Natural killer cell (primary cell): ENCODE data around the gene TICRR. TPM values are rescaled to one million over a fixed set of nuclear protein-coding genes. Genes with fewer than 3 reads are reported as not detected.

Source experiments
- ATAC-seq, 3 donors: fragments of 150-1000 bp in 2 of 3; fragments of 200-7000 bp in 1 of 3; cut with Tn5 transposase; 1 replicate in 1 of 3; 2 replicates in 2 of 3; pipeline ENCODE4 v1.10.0; 2021; ENCODE audit warnings: mild to moderate bottlenecking in 2 of 3, moderate library complexity in 2 of 3
- DNase-seq, 2 donors: peaks; one replicate each; pipeline versions ENCODE4 v3.0.0 to v3.0.0-alpha.2; 2013 to 2021; ENCODE audit warnings: mixed read lengths in 1 of 2
- H3K27ac ChIP-seq: one replicate; pipeline ENCODE4 v1.5.1; 2013; ENCODE audit warnings: mild to moderate bottlenecking, low read length
- H3K27me3 ChIP-seq: one replicate; pipeline ENCODE4 v1.6.1; 2013; ENCODE audit warnings: low read length; ENCODE audit not compliant: control insufficient read depth, insufficient read depth
- H3K36me3 ChIP-seq: one replicate; pipeline ENCODE4 v1.6.1; 2013; ENCODE audit warnings: low read length; ENCODE audit not compliant: control insufficient read depth, insufficient read depth
- H3K4me1 ChIP-seq: one replicate; pipeline ENCODE4 v1.6.1; 2013; ENCODE audit warnings: low read length; ENCODE audit not compliant: control insufficient read depth, insufficient read depth
- H3K4me3 ChIP-seq: one replicate; pipeline ENCODE4 v1.5.1; 2013; ENCODE audit warnings: low read length
- H3K9me3 ChIP-seq: one replicate; pipeline ENCODE4 v1.6.1; 2013; ENCODE audit warnings: low read length; ENCODE audit not compliant: control insufficient read depth, insufficient read depth
- H3K27ac Mint-ChIP-seq, 2 donors: one replicate each; pipeline ENCODE4 v1.8.0; 2022; ENCODE audit warnings: mild to moderate bottlenecking in 2 of 2, mixed read lengths in 2 of 2, moderate library complexity in 1 of 2
- H3K27me3 Mint-ChIP-seq, 2 donors: one replicate each; pipeline ENCODE4 v1.8.0; 2022; ENCODE audit warnings: low read depth in 2 of 2, mixed read lengths in 2 of 2
- H3K36me3 Mint-ChIP-seq: one replicate; pipeline ENCODE4 v1.8.0; 2022; ENCODE audit warnings: mixed read lengths
- H3K4me1 Mint-ChIP-seq, 2 donors: one replicate each; pipeline ENCODE4 v1.8.0; 2022; ENCODE audit warnings: mixed read lengths in 2 of 2
- H3K4me3 Mint-ChIP-seq: one replicate; pipeline ENCODE4 v1.8.0; 2022; ENCODE audit warnings: mild to moderate bottlenecking, moderate library complexity, mixed read lengths
- H3K9me3 Mint-ChIP-seq, 2 donors: one replicate each; pipeline ENCODE4 v1.8.0; 2022; ENCODE audit warnings: mixed read lengths in 2 of 2
- CTCF ChIP-seq: fragments of 200-600 bp; IDR thresholded peaks from one replicate; pipeline ENCODE4 v1.8.0; 2022; ENCODE audit warnings: antibody characterized with exemption
- WGBS: methylation state at CpG from one replicate; pipeline ENCODE4 v1.1.7; 2013; ENCODE audit warnings: missing lambda C conversion rate; ENCODE audit not compliant: insufficient coverage; 5-methylcytosine and 5-hydroxymethylcytosine counted together
- intact Hi-C: fragments of 100-400 bp; cut with micrococcal nuclease; formaldehyde crosslinking; loops from one replicate; pipeline ENCODE4 v1.14.2; 2022
- total RNA-seq, 4 donors: library from RNA; stranded (reverse); fragments of 120-200 nt in 1 of 4; gene quantifications; one replicate each; pipeline versions ENCODE4 v1.2.3 to v1.2.4, GENCODE V29; 2013 to 2022

TICRR gene
- total RNA-seq, 3 donors from 2014 or later (not counting 1 experiment from before 2014, with no cell fraction given), result 0.13 to 0.59 (median 0.14) TPM

- peaks cover 17% of the 10 kb centered on the region for H3K4me1 ChIP-seq
- intact Hi-C loops, result no loop called here
- TF ChIP-seq CTCF, result no peak
- H3K27ac ChIP-seq, result no peak overlapping the region
- no peaks in the 10 kb centered on the region for H3K36me3 ChIP-seq
- Mint-ChIP-seq H3K36me3 (no peaks in the 10 kb centered on the region), H3K4me1 (peaks cover 6 to 17% of the 10 kb centered on the region in 2 donors), H3K9me3 (no peaks in the 10 kb centered on the region), H3K27me3 (peaks cover 0 to 26% of the 10 kb centered on the region in 2 donors), H3K4me3 (no peak overlapping the region), H3K27ac (no peak overlapping the region)
- no peaks in the 10 kb centered on the region for H3K9me3 ChIP-seq
- no peak overlapping the region for H3K4me3 ChIP-seq
- 75% methylated on average over 7 of the region's 7 CpGs for WGBS
- DNase-seq (no peak), ATAC-seq (no peak)
- H3K27me3 ChIP-seq, result peaks cover 7% of the 10 kb centered on the region
Measured at GRCh38 chr15:89652131-89652530, 76.9 kb downstream of the TICRR start.

GRCh38 chr15:89652666-89653065, 77.4 kb downstream of the TICRR start:
- intact Hi-C loops, result no loop called here
- ATAC-seq (no peak), DNase-seq (no peak)
- H3K27ac Mint-ChIP-seq, result no peak overlapping the region
- H3K4me3 Mint-ChIP-seq, result no peak overlapping the region
- H3K27me3 Mint-ChIP-seq, result peaks cover 3 to 27% of the 10 kb centered on the region in 2 donors
- Histone ChIP-seq H3K4me3 (no peak overlapping the region), H3K27ac (no peak overlapping the region), H3K4me1 (peaks cover 16% of the 10 kb centered on the region), H3K9me3 (no peaks in the 10 kb centered on the region), H3K36me3 (no peaks in the 10 kb centered on the region), H3K27me3 (peaks cover 7% of the 10 kb centered on the region)
- peaks cover 6 to 14% of the 10 kb centered on the region in 2 donors for H3K4me1 Mint-ChIP-seq
- no peaks in the 10 kb centered on the region for H3K36me3 Mint-ChIP-seq
- TF ChIP-seq CTCF, result no peak
- no peaks in the 10 kb centered on the region for H3K9me3 Mint-ChIP-seq
- 86% methylated on average over 16 of the region's 16 CpGs for WGBS

- Histone ChIP-seq H3K27me3 (peaks cover 7% of the 10 kb centered on the region), H3K27ac (no peak overlapping the region), H3K4me3 (no peak overlapping the region), H3K4me1 (peaks cover 16% of the 10 kb centered on the region), H3K9me3 (no peaks in the 10 kb centered on the region), H3K36me3 (no peaks in the 10 kb centered on the region)
- peaks cover 9 to 33% of the 10 kb centered on the region in 2 donors for H3K27me3 Mint-ChIP-seq
- H3K4me3 Mint-ChIP-seq, result peak overlapping the region; percentile 39
- DNase-seq, result no peak
- peaks cover 6 to 14% of the 10 kb centered on the region in 2 donors for H3K4me1 Mint-ChIP-seq
- no peaks in the 10 kb centered on the region for H3K36me3 Mint-ChIP-seq
- WGBS, result 100% methylated on average over 1 of the region's 2 CpGs
- TF ChIP-seq CTCF, result no peak
- no peak for ATAC-seq
- intact Hi-C loops, result no loop called here
- H3K27ac Mint-ChIP-seq, result no peak overlapping the region
- H3K9me3 Mint-ChIP-seq, result no peaks in the 10 kb centered on the region
Measured at GRCh38 chr15:89653578-89653977, 78.3 kb downstream of the TICRR start.

- 48% methylated on average over 14 of the region's 14 CpGs for WGBS
- H3K27me3 ChIP-seq, result peaks cover 7% of the 10 kb centered on the region
- Mint-ChIP-seq H3K4me3 (peak overlapping the region; percentile 85), H3K27ac (no peak overlapping the region), H3K27me3 (peaks cover 9 to 35% of the 10 kb centered on the region in 2 donors), H3K9me3 (no peaks in the 10 kb centered on the region), H3K36me3 (no peaks in the 10 kb centered on the region), H3K4me1 (peaks cover 6 to 14% of the 10 kb centered on the region in 2 donors)
- no peak for ATAC-seq
- no peaks in the 10 kb centered on the region for H3K36me3 ChIP-seq
- intact Hi-C loops, result no loop called here
- peaks cover 16% of the 10 kb centered on the region for H3K4me1 ChIP-seq
- H3K4me3 ChIP-seq, result no peak overlapping the region
- DNase-seq, result no peak
- no peak for TF ChIP-seq CTCF
- no peaks in the 10 kb centered on the region for H3K9me3 ChIP-seq
- no peak overlapping the region for H3K27ac ChIP-seq
Measured at GRCh38 chr15:89654301-89654761, 79.1 kb downstream of the TICRR start.
